GM12864 (cell line): ENCODE data around the gene SEMA3E.

ENCODE experiments used
- DNase-seq: peaks from one replicate; pipeline ENCODE4 v3.0.0-alpha.2; 2011; ENCODE audit warnings: low read depth
- H3K4me3 ChIP-seq: 2 replicates; pipeline ENCODE4 v1.5.1; 2011; ENCODE audit warnings: mild to moderate bottlenecking, low read depth, low read length, control low read depth
- CTCF ChIP-seq: IDR thresholded peaks from 2 replicates; pipeline ENCODE4 v1.5.1; 2011; ENCODE audit warnings: low read depth, mild to moderate bottlenecking, moderate library complexity, low read length, control low read depth, inconsistent platforms; ENCODE audit errors: missing control alignments

SEMA3E gene

GRCh38 chr7:83321011-83321410 lies 327.9 kb downstream of the SEMA3E start:
- H3K4me3 ChIP-seq = no peak overlapping the region
- TF ChIP-seq CTCF = no peak
- DNase-seq = no peak

- no peak overlapping the region for H3K4me3 ChIP-seq
- no peak for DNase-seq
- TF ChIP-seq CTCF = no peak
Measured at GRCh38 chr7:83313931-83314330, 335.0 kb downstream of the SEMA3E start.
